ENCODE measurements around the gene FGF18.

DNA sequence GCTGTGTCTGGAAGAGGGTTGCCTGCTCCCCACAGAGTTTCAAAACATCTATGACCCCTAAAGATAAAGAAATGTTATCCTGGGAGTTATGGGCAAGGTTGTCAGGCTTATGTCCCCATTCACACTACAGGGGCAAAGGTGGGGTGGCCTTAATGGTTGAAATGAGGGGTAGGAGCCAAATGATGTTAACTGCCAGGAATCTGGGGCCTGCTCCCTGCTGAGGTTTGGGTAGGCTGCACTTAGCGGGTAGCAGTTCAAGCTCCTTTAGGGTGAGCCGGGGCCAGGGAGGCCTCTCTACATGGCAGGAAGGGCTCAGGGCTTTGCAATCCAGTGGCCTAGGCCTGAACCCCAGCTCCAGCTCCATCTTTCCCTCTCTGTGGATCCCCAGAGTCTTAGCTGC, 3.0 kb downstream of the FGF18 start:
- TF ChIP-seq EZH2 (IDR thresholded peaks at IDR 0.05; ENCODE audit: insufficient read depth, poor library complexity, severe bottlenecking) (no peak), EZH2phosphoT487 (IDR thresholded peaks at IDR 0.05; ENCODE audit: insufficient read depth, low read depth) (no peak)

Data from GM23248 (cell line).